GM12874 (cell line): ENCODE results near the gene LCN9.
A peak's percentile ranks its signal among the peaks of the same experiment; 100 is the strongest.

Experiments
- TF ChIP-seq, protein P1 (sequence below): IDR thresholded peaks from 2 replicates; pipeline ENCODE4 v1.5.1; 2011; ENCODE audit warnings: low read depth, mild to moderate bottlenecking, control low read depth, low read length, moderate library complexity; ENCODE audit not compliant: insufficient read depth

Gene LCN9

DNA sequence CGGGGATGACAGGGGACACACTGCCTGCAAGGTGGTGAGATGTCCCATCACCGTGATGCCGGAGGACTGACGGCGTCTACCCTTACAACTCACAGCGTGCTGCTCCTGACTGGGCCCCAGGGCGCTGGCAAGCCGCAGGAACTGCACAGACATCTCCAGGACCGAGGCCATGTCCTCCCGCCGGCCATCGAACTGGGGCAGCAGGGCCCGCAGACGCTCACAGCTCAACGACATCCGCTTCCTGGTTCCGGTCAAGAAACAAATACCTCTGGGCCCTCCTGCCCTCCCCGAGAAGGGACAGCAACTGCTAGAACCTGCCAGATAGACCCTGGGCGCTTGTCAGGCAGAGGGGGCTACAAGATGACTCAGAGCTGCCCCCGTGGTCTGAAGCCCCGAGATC lies 35.1 kb downstream of the LCN9 start:
- TF ChIP-seq, protein P1, sequence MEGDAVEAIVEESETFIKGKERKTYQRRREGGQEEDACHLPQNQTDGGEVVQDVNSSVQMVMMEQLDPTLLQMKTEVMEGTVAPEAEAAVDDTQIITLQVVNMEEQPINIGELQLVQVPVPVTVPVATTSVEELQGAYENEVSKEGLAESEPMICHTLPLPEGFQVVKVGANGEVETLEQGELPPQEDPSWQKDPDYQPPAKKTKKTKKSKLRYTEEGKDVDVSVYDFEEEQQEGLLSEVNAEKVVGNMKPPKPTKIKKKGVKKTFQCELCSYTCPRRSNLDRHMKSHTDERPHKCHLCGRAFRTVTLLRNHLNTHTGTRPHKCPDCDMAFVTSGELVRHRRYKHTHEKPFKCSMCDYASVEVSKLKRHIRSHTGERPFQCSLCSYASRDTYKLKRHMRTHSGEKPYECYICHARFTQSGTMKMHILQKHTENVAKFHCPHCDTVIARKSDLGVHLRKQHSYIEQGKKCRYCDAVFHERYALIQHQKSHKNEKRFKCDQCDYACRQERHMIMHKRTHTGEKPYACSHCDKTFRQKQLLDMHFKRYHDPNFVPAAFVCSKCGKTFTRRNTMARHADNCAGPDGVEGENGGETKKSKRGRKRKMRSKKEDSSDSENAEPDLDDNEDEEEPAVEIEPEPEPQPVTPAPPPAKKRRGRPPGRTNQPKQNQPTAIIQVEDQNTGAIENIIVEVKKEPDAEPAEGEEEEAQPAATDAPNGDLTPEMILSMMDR, result no peak

DNA sequence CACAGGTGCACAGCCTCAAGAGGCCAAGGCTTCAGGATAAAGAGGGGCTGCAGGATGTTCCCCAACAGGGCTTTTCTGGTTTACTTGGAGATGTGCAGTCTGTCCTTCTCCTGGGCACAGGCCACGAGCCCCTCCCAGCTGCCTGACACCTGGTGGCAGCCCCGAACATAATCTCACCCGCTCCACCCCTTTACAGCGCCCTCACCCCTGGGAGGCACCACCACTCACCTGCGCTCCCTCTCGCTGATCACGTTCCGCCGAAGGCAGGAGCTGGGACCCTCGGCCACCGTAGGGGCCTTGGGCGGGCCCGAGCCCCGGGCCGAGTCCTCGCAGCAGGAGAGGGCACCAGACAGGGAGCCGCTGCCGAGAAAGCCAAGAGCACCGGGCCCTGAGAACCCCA lies 35.7 kb downstream of the LCN9 start:
- TF ChIP-seq, protein P1, result no peak

DNA sequence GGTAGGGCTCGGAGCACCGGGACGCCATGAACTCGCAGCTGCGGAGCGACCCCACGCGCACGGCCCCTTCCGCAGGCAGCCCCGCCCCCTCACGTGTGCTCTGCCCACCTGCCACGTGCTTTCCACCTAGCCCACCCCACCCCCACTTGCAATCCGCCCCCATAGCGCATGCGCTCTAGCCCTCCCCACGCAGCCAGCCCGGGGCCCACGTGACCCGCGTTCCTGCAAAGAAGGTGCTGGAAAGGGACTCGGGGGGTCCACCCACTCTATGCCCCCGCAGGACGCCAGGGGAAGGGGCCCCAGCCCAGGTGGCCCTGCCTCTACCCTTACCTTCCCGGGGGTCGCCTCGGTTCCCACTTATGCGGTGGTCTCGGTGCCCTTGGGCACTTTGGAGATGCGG lies 36.3 kb downstream of the LCN9 start, which contains the start of gene SOHLH1:
TSS of gene SOHLH1 (minus strand) at position 42 of the 400 bp plus-strand sequence. CDS start at position 28, 14 bp downstream.
- TF ChIP-seq, protein P1, result no peak

DNA sequence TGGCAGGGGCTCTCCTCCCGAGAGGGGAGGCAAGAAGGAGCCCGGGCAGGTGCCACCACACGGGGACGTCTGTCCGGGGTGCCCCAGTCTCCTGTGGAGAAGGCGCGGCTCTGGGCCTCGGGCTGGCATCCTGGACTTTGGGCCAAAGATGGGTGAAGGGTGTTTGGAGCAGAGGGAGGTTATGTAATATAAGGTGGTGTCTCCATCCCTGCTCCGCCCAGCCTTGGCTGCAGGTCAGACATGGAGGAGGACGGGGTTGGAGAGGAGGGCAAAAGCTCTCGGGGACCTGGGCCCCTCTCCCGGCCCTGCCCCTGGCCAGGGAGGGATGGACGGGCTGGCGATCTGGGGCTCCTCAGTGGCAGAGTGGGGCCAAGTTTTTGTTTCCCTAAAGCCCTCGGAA lies 37.4 kb downstream of the LCN9 start:
- TF ChIP-seq, protein P1, result no peak

DNA sequence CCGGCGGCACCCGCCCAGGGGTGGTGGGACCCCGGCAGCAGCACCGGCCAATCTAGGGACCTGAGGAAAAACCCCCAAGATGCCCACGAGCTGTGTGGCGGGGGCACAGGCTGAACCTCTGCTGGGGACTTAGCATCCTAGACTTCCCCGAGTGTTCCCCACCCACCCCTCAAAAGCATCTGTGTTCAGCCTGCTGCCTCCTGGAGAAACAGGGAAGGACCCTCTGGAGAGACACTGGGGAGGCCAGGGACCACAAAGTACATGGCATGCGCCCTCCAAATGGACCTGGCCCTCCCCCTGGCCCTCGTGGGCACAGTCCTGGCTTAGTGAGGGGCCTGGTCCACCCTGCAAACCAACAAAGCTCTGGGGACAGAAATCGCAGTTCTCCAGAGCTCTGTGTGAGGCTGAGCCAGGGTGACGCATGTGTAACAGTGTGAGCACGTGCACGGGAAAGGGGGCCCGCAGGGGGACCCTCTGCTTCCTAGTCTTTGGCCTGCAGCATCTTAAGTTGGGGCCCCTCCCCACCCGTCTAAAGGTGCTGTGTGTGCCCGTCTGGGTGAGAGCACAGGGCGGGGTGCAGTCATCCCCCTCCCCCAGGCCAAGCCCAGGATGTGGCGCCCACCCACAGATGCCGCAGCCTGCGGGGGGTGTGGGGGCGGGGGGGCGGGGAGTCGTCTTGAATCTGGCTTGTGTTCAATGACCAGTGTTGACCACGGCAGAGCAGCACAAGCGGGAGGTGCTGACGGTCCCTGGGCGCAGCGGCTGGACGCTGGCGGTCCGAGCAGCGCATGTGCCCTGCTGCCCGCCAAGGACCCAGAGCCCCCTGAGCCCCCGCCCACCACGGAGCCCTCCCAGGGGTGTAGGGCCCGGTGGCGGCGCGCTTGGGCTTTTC lies 38.2 kb downstream of the LCN9 start:
- TF ChIP-seq, protein P1, result no peak

DNA sequence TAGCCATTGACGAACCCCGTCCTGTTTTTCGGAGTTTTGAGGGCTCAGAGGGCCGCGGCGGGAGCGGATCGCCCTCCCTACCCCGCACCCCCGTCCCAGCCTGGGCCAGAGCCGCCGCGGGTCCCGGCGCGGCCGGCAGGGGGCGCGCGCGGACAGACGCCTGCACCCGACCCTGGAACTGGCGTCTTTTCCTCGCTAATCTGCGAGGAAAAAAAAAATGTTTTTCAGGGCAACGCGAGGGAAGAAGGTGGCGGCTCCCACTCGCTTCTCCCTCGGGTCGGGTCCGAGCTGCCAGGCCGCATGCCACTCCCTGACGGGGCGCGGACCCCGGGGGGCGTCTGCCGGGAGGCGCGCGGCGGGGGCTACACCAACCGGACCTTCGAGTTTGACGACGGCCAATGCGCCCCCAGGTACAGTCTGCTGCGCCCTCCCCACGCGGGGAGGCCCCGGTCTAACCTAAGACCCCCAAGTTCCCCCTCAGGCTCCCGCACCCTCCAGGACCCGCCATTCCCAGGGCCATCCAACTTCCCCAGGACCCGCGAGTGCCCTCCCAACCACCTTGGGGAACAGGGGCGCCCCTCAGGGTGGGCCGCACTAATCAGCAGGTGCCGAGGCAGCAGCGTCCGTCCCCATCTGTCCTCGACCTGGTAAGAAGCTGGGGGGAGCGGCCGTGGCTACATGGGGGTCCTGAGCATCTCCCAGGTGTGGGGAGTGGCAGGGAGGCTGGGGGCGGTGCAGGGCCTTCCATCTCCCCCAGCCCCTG lies 39.0 kb downstream of the LCN9 start, which contains the start of gene KCNT1:
TSS of gene KCNT1 (plus strand) at position 227 of the 763 bp plus-strand sequence. CDS start at position 301, 74 bp downstream.
- TF ChIP-seq, protein P1, result peak; percentile 88

DNA sequence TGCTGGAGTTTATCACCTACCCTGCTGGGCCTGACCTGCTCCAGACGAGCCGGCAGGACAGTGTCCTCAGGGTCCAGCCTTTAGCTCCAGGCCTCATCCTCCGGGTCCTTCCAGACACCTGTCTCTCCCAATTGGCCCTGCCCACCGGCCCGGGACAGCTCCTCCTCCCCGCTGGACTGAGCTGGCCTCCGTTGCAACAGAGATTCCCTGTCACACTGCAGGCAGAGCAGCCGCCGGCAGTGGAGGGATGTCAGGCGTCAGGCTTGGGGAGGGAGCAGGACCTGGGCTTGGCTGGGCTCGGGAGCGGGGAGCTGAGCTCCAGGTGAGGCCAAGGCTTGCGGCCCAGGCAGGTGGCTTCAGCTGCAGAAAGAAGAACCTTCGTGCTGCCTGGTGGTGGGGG lies 40.6 kb downstream of the LCN9 start:
- TF ChIP-seq, protein P1, result no peak
